KMS-11 (cell line): Measurements from ENCODE around the gene RAB7A.

Experiments
- H2AFZ ChIP-seq: fragments of 200-600 bp; sonication (generic); 2 replicates; pipeline ENCODE4 v1.6.1; 2016; ENCODE audit warnings: antibody characterized with exemption, mixed run types, low read depth
- H3K27ac ChIP-seq: fragments of 200-600 bp; sonication (generic); 2 replicates; pipeline ENCODE4 v1.6.1; 2016; ENCODE audit warnings: mild to moderate bottlenecking, mixed run types
- H3K27me3 ChIP-seq: fragments of 200-600 bp; sonication (generic); 2 replicates; pipeline ENCODE4 v1.6.1; 2017; ENCODE audit warnings: mild to moderate bottlenecking, low read depth, mixed run types, moderate library complexity; ENCODE audit not compliant: insufficient read depth
- H3K36me3 ChIP-seq: fragments of 200-600 bp; sonication (generic); 2 replicates; pipeline ENCODE4 v1.6.1; 2017; ENCODE audit warnings: mild to moderate bottlenecking, mixed run types; ENCODE audit not compliant: insufficient read depth
- H3K4me1 ChIP-seq: fragments of 200-600 bp; sonication (generic); 2 replicates; pipeline ENCODE4 v1.6.1; 2016; ENCODE audit warnings: mild to moderate bottlenecking, low read depth, mixed run types; ENCODE audit not compliant: poor library complexity, severe bottlenecking
- H3K4me2 ChIP-seq: fragments of 200-600 bp; sonication (generic); 2 replicates; pipeline ENCODE4 v1.7.0; 2016; ENCODE audit warnings: mild to moderate bottlenecking, mixed run types
- H3K4me3 ChIP-seq: fragments of 200-600 bp; sonication (generic); IDR thresholded peaks from 2 replicates; pipeline ENCODE4 v1.6.1; 2017; ENCODE audit warnings: low read depth, low read length, mixed read lengths; ENCODE audit not compliant: insufficient read depth
- H3K79me2 ChIP-seq: fragments of 200-600 bp; sonication (generic); 2 replicates; pipeline ENCODE4 v1.6.1; 2016; ENCODE audit warnings: low read depth, mixed run types; ENCODE audit not compliant: insufficient read depth
- H3K9ac ChIP-seq: fragments of 200-600 bp; sonication (generic); 2 replicates; pipeline ENCODE4 v1.6.1; 2016; ENCODE audit warnings: mild to moderate bottlenecking, mixed run types
- H4K20me1 ChIP-seq: fragments of 200-600 bp; sonication (generic); 2 replicates; pipeline ENCODE4 v1.6.1; 2016; ENCODE audit warnings: mild to moderate bottlenecking, mixed run types; ENCODE audit not compliant: insufficient read depth
- CTCF ChIP-seq: fragments of 200-600 bp; sonication (generic); conservative IDR thresholded peaks from 2 replicates; pipeline ENCODE4 v1.6.1; 2017; ENCODE audit warnings: low read depth, mild to moderate bottlenecking, antibody characterized with exemption, low read length, moderate library complexity, mixed read lengths

Gene RAB7A

GRCh38 chr3:128845778-128846485 is 119.9 kb downstream of the RAB7A start:
- peak; percentile 87 for TF ChIP-seq CTCF
- no peaks in the 10 kb centered on the region for H3K27me3 ChIP-seq
- peak overlapping the region; percentile 73 for H3K4me3 ChIP-seq
- no peaks in the 10 kb centered on the region for H3K36me3 ChIP-seq
- peak overlapping the region; percentile 89 for H2AFZ ChIP-seq
- no peaks in the 10 kb centered on the region for H3K79me2 ChIP-seq
- H4K20me1 ChIP-seq, result no peaks in the 10 kb centered on the region
- peak overlapping the region; percentile 63 for H3K27ac ChIP-seq
- peaks cover 17% of the 10 kb centered on the region for H3K4me1 ChIP-seq
- H3K9ac ChIP-seq, result peak overlapping the region; percentile 61
- peak overlapping the region; percentile 92 for H3K4me2 ChIP-seq

- no peaks in the 10 kb centered on the region for H4K20me1 ChIP-seq
- no peaks in the 10 kb centered on the region for H3K79me2 ChIP-seq
- H3K4me3 ChIP-seq, result no peak overlapping the region
- peaks cover 17% of the 10 kb centered on the region for H3K4me1 ChIP-seq
- H2AFZ ChIP-seq, result peak overlapping the region; percentile 89
- 0 out of 2 replicates have a peak, but pooled peaks have one; percentile 24 for TF ChIP-seq CTCF
- H3K4me2 ChIP-seq, result peak overlapping the region; percentile 92; the same call in 1 of the 2 replicates
- no peaks in the 10 kb centered on the region for H3K27me3 ChIP-seq
- H3K9ac ChIP-seq, result no peak overlapping the region
- H3K27ac ChIP-seq, result no peak overlapping the region
- no peaks in the 10 kb centered on the region for H3K36me3 ChIP-seq
Observed at GRCh38 chr3:128846486-128846891, 120.5 kb downstream of the RAB7A start.

- H3K4me3 ChIP-seq, result no peak overlapping the region
- TF ChIP-seq CTCF, result no peak
- H3K9ac ChIP-seq, result no peak overlapping the region
- peaks cover 17% of the 10 kb centered on the region for H3K4me1 ChIP-seq
- H3K4me2 ChIP-seq, result no peak overlapping the region
- H4K20me1 ChIP-seq, result no peaks in the 10 kb centered on the region
- H3K27me3 ChIP-seq, result no peaks in the 10 kb centered on the region
- no peak overlapping the region for H3K27ac ChIP-seq
- no peaks in the 10 kb centered on the region for H3K79me2 ChIP-seq
- no peaks in the 10 kb centered on the region for H3K36me3 ChIP-seq
- H2AFZ ChIP-seq, result no peak overlapping the region
Observed at GRCh38 chr3:128847666-128848370, 121.8 kb downstream of the RAB7A start.

- no peak overlapping the region for H3K27ac ChIP-seq
- peaks cover 17% of the 10 kb centered on the region for H3K4me1 ChIP-seq
- no peak overlapping the region for H3K4me2 ChIP-seq
- H3K4me3 ChIP-seq, result no peak overlapping the region
- no peak overlapping the region for H3K9ac ChIP-seq
- H3K27me3 ChIP-seq, result no peaks in the 10 kb centered on the region
- H3K36me3 ChIP-seq, result no peaks in the 10 kb centered on the region
- no peak overlapping the region for H2AFZ ChIP-seq
- H4K20me1 ChIP-seq, result no peaks in the 10 kb centered on the region
- no peak for TF ChIP-seq CTCF
- no peaks in the 10 kb centered on the region for H3K79me2 ChIP-seq
Observed at GRCh38 chr3:128848936-128849335, 123.0 kb downstream of the RAB7A start.
